HCT116 (cell line): ENCODE data around the gene CROT. TPM values are rescaled to one million over a fixed set of nuclear protein-coding genes. Genes with fewer than 3 reads are reported as not detected.
A peak's percentile ranks its signal among the peaks of the same experiment; 100 is the strongest.

Experiments used
- ATAC-seq: fragments of 200-7000 bp; cut with Tn5 transposase; 2 replicates; pipeline ENCODE4 v1.9.1; 2020; ENCODE audit warnings: mild to moderate bottlenecking, moderate library complexity
- Bru-seq: library from RNA; stranded (reverse); fragments of 400-500 nt; gene quantifications from one replicate; lab custom pipeline; 2021; lab: Mats Ljungman, UMichigan
- BruChase-seq, 2 experiments: library from RNA; stranded (reverse); fragments of 400-500 nt; gene quantifications; one replicate each; lab custom pipeline; 2021; lab: Mats Ljungman, UMichigan
- BruUV-seq: library from RNA; stranded (reverse); fragments of 400-500 nt; replicated peaks from 2 replicates; lab custom pipeline; 2021; lab: Mats Ljungman, UMichigan
- CTCF ChIA-PET: fragments of 300-600 bp; sonication (Branson Sonifier 250); formaldehyde crosslinking; loops from one replicate; lab custom pipeline; 2021; ENCODE audit warnings: antibody characterized with exemption; lab: Charles Lee
- POLR2A ChIA-PET: fragments of 300-600, 350-600 bp; sonication (Branson Sonifier 250); formaldehyde crosslinking; loops from one replicate; lab custom pipeline; 2021; ENCODE audit warnings: antibody characterized with exemption; lab: Charles Lee
- RAD21 ChIA-PET, 2 experiments: fragments of 300-600 bp; sonication (Branson Sonifier 250); formaldehyde crosslinking; loops; one replicate each; lab custom pipeline; 2023; ENCODE audit warnings: low total read pairs in 2 of 2; ENCODE audit not compliant: uncharacterized antibody in 2 of 2, unreplicated experiment in 2 of 2, low non-redundant PET in 1 of 2; lab: Charles Lee
- DNase-seq: peaks from one replicate; pipeline ENCODE4 v3.0.0-alpha.2; 2010; ENCODE audit warnings: low read depth, low spot score
- H2AFZ ChIP-seq: fragments of 200-600 bp; shearing (Covaris generic), sonication (generic); 2 replicates; pipeline ENCODE4 v1.6.1; 2017; ENCODE audit warnings: low read depth, mixed run types, mixed read lengths, antibody characterized with exemption, low read length; ENCODE audit not compliant: poor library complexity, severe bottlenecking
- H3K27ac ChIP-seq: 2 replicates; pipeline ENCODE4 v1.5.1; 2012; ENCODE audit warnings: low read depth, low read length
- H3K27me3 ChIP-seq: fragments of 200-600 bp; sonication (generic); 2 replicates; pipeline ENCODE4 v1.6.1; 2016; ENCODE audit warnings: mixed run types, low read length, mixed read lengths; ENCODE audit not compliant: insufficient read depth
- H3K36me3 ChIP-seq, 2 experiments: fragments of 200-500 bp in 1 of 2; fragments of 200-600 bp in 1 of 2; sonication (Bioruptor generic) in 1 of 2; sonication (generic) in 1 of 2; 2 replicates each; pipeline versions ENCODE4 v1.5.1 to v1.6.1; 2014 to 2016; ENCODE audit warnings: low read length in 2 of 2, inconsistent platforms in 1 of 2, mixed read lengths in 1 of 2, mixed run types in 1 of 2; ENCODE audit not compliant: insufficient read depth in 2 of 2, control insufficient read depth in 1 of 2
- H3K4me1 ChIP-seq, 2 experiments: fragments of 200-600 bp in 1 of 2; sonication (generic) in 1 of 2; 2 replicates each; pipeline versions ENCODE4 v1.5.1 to v1.6.1; 2012 to 2017; ENCODE audit warnings: low read length in 2 of 2, inconsistent platforms in 1 of 2, mild to moderate bottlenecking in 1 of 2, mixed read lengths in 1 of 2, mixed run types in 1 of 2, moderate library complexity in 1 of 2; ENCODE audit not compliant: insufficient read depth in 2 of 2, control insufficient read depth in 1 of 2
- H3K4me2 ChIP-seq: fragments of 200-600 bp; sonication (generic); 2 replicates; pipeline ENCODE4 v1.6.1; 2017; ENCODE audit warnings: mixed run types, low read length, mixed read lengths
- H3K4me3 ChIP-seq, 2 experiments: fragments of 200-600 bp in 1 of 2; sonication (generic) in 1 of 2; replicated peaks in 1 of 2; 2 replicates each; pipeline ENCODE4 v1.5.1; 2011 to 2016; ENCODE audit warnings: low read length in 2 of 2, control low read depth in 1 of 2, low read depth in 1 of 2, mild to moderate bottlenecking in 1 of 2, mixed read lengths in 1 of 2, mixed run types in 1 of 2
- H3K79me2 ChIP-seq: fragments of 200-600 bp; sonication (generic); 2 replicates; pipeline ENCODE4 v1.6.1; 2017; ENCODE audit warnings: mild to moderate bottlenecking, mixed run types, low read length, moderate library complexity, mixed read lengths; ENCODE audit not compliant: insufficient read depth
- H3K9ac ChIP-seq: fragments of 200-600 bp; sonication (generic); 2 replicates; pipeline ENCODE4 v1.6.1; 2016; ENCODE audit warnings: low read length, mixed read lengths
- H3K9me2 ChIP-seq: fragments of 200-600 bp; sonication (generic), shearing (Covaris generic); 2 replicates; pipeline ENCODE4 v1.6.1; 2017; ENCODE audit warnings: mixed run types, mild to moderate bottlenecking, moderate library complexity; ENCODE audit not compliant: insufficient read depth
- H3K9me3 ChIP-seq, 2 experiments: fragments of 200-500 bp in 1 of 2; fragments of 200-600 bp in 1 of 2; sonication (Bioruptor generic) in 1 of 2; sonication (generic) in 1 of 2; 2 replicates each; pipeline ENCODE4 v1.6.1; 2014 to 2017; ENCODE audit warnings: low read length in 2 of 2, mixed read lengths in 2 of 2, inconsistent platforms in 1 of 2, low read depth in 1 of 2, mild to moderate bottlenecking in 1 of 2, mixed run types in 1 of 2, moderate library complexity in 1 of 2; ENCODE audit not compliant: control insufficient read depth in 1 of 2, insufficient read depth in 1 of 2
- H4K20me1 ChIP-seq: fragments of 200-600 bp; sonication (generic), shearing (Covaris generic); 2 replicates; pipeline ENCODE4 v1.6.1; 2017; ENCODE audit warnings: mixed run types, mild to moderate bottlenecking, moderate library complexity; ENCODE audit not compliant: insufficient read depth
- CTCF ChIP-seq, 3 experiments: fragments of 200-600 bp in 1 of 3; sonication (generic) in 1 of 3; IDR thresholded peaks in 2 of 3; conservative IDR thresholded peaks in 1 of 3; 2 replicates each; pipeline ENCODE4 v1.5.1; 2012 to 2017; ENCODE audit warnings: low read depth in 2 of 3, low read length in 2 of 3, antibody characterized with exemption in 1 of 3, borderline replicate concordance in 1 of 3, control low read depth in 1 of 3, mild to moderate bottlenecking in 1 of 3, mixed read lengths in 1 of 3, mixed run types in 1 of 3, moderate library complexity in 1 of 3; ENCODE audit not compliant: insufficient read depth in 1 of 3
- ELF1 ChIP-seq: IDR thresholded peaks from 2 replicates; pipeline ENCODE4 v1.6.1; 2012; ENCODE audit warnings: low read depth, borderline replicate concordance
- EZH2 ChIP-seq: fragments of 200-600 bp; sonication (generic); IDR thresholded peaks from 2 replicates; pipeline ENCODE4 v1.6.1; 2017; ENCODE audit warnings: antibody characterized with exemption, mixed run types
- EZH2phosphoT487 ChIP-seq: fragments of 200-600 bp; IDR thresholded peaks from 2 replicates; pipeline ENCODE4 v1.6.1; 2018; ENCODE audit warnings: antibody characterized with exemption, borderline replicate concordance
- FOSL1 ChIP-seq: IDR thresholded peaks from 2 replicates; pipeline ENCODE4 v1.6.1; 2012; ENCODE audit warnings: low read depth
- MAX ChIP-seq: IDR thresholded peaks from 2 replicates; pipeline ENCODE4 v1.6.1; 2012
- POLR2A ChIP-seq: IDR thresholded peaks from 2 replicates; pipeline ENCODE4 v1.7.0; 2011; ENCODE audit warnings: borderline replicate concordance; ENCODE audit not compliant: insufficient read depth, insufficient read length; ENCODE audit errors: extremely low read depth
- SIN3A ChIP-seq: IDR thresholded peaks from 2 replicates; pipeline ENCODE4 v1.6.1; 2012; ENCODE audit warnings: low read depth
- YY1 ChIP-seq: IDR thresholded peaks from 2 replicates; pipeline ENCODE4 v1.6.1; 2011; ENCODE audit warnings: low read length, low read depth, moderate library complexity, mild to moderate bottlenecking; ENCODE audit not compliant: insufficient replicate concordance; ENCODE audit errors: extremely low read depth
- ZBTB33 ChIP-seq: IDR thresholded peaks from 2 replicates; pipeline ENCODE4 v1.6.1; 2011; ENCODE audit warnings: mild to moderate bottlenecking, low read length, moderate library complexity; ENCODE audit not compliant: insufficient replicate concordance; ENCODE audit errors: extremely low read depth
- ZFX ChIP-seq: fragments of 450-650 bp; IDR thresholded peaks from 2 replicates; pipeline ENCODE4 v1.6.1; 2017
- intact Hi-C: fragments of 100-400 bp; cut with micrococcal nuclease; formaldehyde crosslinking; loops from 2 replicates; pipeline ENCODE4 v1.10.0; 2022
- long read RNA-seq: library from polyadenylated mRNA; unstranded; transcript quantifications from one replicate; pipeline ENCODE4 v2.0.0, GENCODE V29; 2021; ENCODE audit not compliant: unreplicated experiment
- polyA plus RNA-seq: library from polyadenylated mRNA; unstranded; fragments of >200 nt; gene quantifications from 2 replicates; pipeline ENCODE4 v1.2.1, GENCODE V29; 2012; ENCODE audit warnings: missing spikeins
- total RNA-seq: library from RNA; stranded (reverse); gene quantifications from one replicate; pipeline ENCODE4 v1.2.1, GENCODE V29; 2021; ENCODE audit not compliant: unreplicated experiment

The CROT gene
- total RNA-seq (0.07 TPM), Bru-seq, nascent RNA (percentile 7 among the genes with signal in this experiment), BruChase-seq, experiment 1, labeled RNA remaining after a 6-hour chase (percentile 7 among the genes with signal in this experiment), BruChase-seq, experiment 2, labeled RNA remaining after a 2-hour chase (percentile 2 among the genes with signal in this experiment)
- not detected in 2 replicates for polyA plus RNA-seq
- long read RNA-seq: 0 reads

- Histone ChIP-seq H4K20me1 (no peaks in the 10 kb centered on the region), H3K27ac (no peak within 1 kb of the TSS), H2AFZ (no peak within 1 kb of the TSS), H3K4me3 (no peak within 1 kb of the TSS), H3K4me1 (no peaks in the 10 kb centered on the region), H3K79me2 (no peaks in the 10 kb centered on the region), H3K9ac (no peak within 1 kb of the TSS), H3K4me2 (no peak within 1 kb of the TSS), H3K9me3 (no peaks in the 10 kb centered on the region), H3K27me3 (no peaks in the 10 kb centered on the region), H3K9me2 (no peaks in the 10 kb centered on the region), H3K36me3 (no peaks in the 10 kb centered on the region)
- TF ChIP-seq FOSL1: no peak
- TF ChIP-seq CTCF (IDR thresholded peaks at IDR 0.05 in 2 of 3, conservative IDR thresholded peaks at IDR 0.05 in 1 of 3; ENCODE audit: borderline replicate concordance in 1 of 3, insufficient read depth in 1 of 3, low read depth in 2 of 3, low read length in 2 of 3): no peak
- TF ChIP-seq EZH2: no peak
- TF ChIP-seq ZFX: no peak
- TF ChIP-seq MAX: no peak
- RAD21 ChIA-PET: no interaction called here
- intact Hi-C loops: no loop called here
- no TSS peak for BruUV-seq
- POLR2A ChIA-PET: no interaction called here
- CTCF ChIA-PET: no interaction called here
- ATAC-seq: no peak
- DNase-seq: no peak
Observed at GRCh38 chr7:87345166-87345927, at the start of gene CROT. TSS of gene CROT (plus strand) at chr7:87345664. CDS start at chr7:87349069, 3,405 bp downstream.

GRCh38 chr7:87300756-87301155 is 44.7 kb upstream of the CROT start:
- intact Hi-C loops: no loop called here
- ChIA-PET RAD21 (no interaction called here), CTCF (no interaction called here), POLR2A (no interaction called here)
- Histone ChIP-seq H3K4me2 (no peak overlapping the region), H3K36me3 (no peaks in the 10 kb centered on the region), H2AFZ (no peak overlapping the region), H4K20me1 (no peaks in the 10 kb centered on the region), H3K4me1 (no peaks in the 10 kb centered on the region), H3K79me2 (no peaks in the 10 kb centered on the region), H3K27me3 (no peaks in the 10 kb centered on the region), H3K9me3 (no peaks in the 10 kb centered on the region), H3K4me3 (no peak overlapping the region), H3K9ac (no peak overlapping the region), H3K27ac (no peak overlapping the region), H3K9me2 (no peaks in the 10 kb centered on the region)
- no TSS peak for BruUV-seq
- DNase-seq (no peak), ATAC-seq (no peak)
- TF ChIP-seq YY1 (no peak), EZH2phosphoT487 (no peak), SIN3A (no peak), POLR2A (no peak), ZBTB33 (no peak), FOSL1 (no peak), ELF1 (no peak)
